Epithelial cell of prostate (primary cell): ENCODE measurements around the gene PTDSS2.
"Not testable (repeated sequence)": the region's sequence is repeated elsewhere in the genome, so short reads cannot be mapped to it uniquely, and the experiment has no call there.

Source experiments
- DNase-seq: peaks from one replicate; pipeline ENCODE4 v3.0.0-alpha.2; 2011; ENCODE audit warnings: low read depth, low spot score
- H3K27ac ChIP-seq: fragments of 450-650 bp; 2 replicates; pipeline ENCODE4 v1.5.1; 2017; ENCODE audit warnings: mild to moderate bottlenecking

PTDSS2 gene

DNA sequence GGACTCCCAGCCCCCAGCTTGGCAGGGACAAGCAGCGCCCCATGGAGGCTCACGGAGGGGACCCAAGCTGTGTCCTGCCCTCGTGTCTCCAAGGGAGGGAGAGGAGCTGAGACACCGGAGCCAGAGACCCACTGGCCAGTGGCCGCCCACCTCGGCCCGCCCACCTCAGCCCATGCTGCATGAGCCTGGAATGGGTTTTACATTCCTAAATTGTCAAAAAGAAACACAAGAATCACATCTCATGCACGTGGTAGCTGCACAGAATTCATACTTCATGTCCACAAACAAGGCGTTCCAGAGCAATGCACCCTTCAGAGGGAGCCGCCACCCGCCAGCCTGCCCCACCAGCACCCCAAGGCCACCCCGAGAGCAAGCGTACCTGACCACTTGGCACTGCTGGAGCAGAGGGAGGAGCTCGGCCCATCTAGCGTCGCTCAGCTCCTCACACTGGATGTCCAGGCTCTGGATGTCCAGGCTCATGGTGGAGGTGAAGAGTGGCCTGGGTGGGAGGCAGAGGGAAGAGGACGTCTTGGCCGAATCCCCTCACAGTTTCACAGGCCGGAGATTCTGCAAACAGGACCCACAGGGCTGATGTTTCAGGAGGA lies 51.7 kb downstream of the PTDSS2 start:
- no peak overlapping the region for H3K27ac ChIP-seq
- no peak for DNase-seq

DNA sequence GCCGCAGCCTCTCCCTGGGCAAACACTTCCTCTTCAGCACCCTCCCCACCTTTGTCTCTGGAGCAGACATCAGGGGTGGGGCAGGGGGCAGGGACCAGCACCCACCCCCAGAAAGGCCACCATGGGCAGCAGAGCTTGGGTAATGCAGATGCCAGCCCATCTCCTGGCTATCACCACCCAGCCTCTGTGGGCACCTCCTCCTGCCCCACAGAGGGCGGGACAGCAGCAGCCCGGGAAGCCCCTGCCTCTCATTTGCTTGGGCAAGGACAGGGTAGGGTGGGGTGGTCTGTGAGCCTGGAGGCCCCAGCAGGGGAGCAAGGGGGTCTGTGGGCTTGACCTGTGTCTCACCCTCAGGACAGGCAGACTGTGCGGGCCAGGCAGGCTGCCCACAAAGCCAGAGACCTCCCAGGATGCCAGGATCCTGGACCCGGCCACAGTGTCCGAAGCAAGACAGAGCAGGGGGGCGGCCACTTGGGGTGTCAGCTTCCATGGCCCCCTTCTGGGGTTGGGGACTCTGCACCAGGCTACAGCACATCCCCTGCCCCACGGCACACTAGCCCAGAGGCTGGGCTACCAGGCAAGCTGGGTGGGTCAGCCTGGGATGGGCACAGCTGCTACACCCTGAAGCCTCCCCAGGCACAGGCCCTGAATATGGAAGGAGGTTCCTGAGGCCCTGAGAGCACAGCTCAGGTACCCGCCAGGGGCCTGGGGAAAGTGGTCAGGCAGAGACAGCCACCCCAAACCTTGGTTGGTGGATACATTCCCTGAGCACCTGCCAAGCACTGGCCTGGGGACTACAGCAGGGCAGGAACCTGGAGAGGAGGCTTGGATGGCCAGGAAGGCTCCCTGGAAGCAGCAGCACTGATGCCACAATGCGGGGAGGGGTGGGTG lies 52.5 kb downstream of the PTDSS2 start:
- H3K27ac ChIP-seq = peak overlapping the region; percentile 100
- DNase-seq = no peak

DNA sequence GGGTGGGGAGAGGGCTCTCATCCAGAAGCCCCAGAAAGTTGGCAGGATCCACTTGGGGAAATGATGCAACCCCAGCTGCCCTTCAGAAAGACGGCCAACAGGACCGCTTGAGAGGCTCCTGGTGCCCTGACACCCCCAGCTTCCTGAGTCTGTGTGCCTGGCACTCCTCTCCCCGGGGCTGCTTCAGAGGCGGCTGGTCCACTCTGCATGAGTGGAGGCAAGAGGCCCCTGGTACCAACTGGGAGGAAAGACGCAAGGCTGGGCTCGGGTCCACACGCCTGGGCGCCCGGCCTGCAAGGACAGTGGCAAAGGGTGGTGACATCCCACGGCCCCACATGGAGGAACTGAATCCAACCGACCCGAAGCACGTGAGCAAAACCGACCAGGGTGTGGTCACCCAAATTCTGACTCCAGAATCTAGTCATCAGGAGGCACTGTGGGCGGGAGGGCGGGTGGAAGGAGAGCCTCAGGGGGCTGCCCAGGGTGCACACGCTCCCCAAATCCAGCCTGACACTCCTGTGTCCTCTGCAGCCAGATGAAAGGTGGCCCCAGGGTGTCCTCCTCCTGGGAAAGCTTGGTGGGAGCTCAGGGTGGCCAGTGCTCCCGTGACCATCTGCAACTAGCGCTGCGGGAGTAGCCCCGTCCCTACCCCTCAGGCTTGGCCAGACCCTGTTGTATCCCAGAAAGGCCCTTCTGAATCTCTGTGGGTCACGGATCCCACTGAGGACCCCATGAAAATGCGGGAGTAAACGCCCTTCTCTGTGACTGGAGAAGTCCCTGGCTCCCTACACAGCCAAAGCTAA lies 53.3 kb downstream of the PTDSS2 start:
- no peak for DNase-seq
- peak overlapping the region; percentile 100 for H3K27ac ChIP-seq

DNA sequence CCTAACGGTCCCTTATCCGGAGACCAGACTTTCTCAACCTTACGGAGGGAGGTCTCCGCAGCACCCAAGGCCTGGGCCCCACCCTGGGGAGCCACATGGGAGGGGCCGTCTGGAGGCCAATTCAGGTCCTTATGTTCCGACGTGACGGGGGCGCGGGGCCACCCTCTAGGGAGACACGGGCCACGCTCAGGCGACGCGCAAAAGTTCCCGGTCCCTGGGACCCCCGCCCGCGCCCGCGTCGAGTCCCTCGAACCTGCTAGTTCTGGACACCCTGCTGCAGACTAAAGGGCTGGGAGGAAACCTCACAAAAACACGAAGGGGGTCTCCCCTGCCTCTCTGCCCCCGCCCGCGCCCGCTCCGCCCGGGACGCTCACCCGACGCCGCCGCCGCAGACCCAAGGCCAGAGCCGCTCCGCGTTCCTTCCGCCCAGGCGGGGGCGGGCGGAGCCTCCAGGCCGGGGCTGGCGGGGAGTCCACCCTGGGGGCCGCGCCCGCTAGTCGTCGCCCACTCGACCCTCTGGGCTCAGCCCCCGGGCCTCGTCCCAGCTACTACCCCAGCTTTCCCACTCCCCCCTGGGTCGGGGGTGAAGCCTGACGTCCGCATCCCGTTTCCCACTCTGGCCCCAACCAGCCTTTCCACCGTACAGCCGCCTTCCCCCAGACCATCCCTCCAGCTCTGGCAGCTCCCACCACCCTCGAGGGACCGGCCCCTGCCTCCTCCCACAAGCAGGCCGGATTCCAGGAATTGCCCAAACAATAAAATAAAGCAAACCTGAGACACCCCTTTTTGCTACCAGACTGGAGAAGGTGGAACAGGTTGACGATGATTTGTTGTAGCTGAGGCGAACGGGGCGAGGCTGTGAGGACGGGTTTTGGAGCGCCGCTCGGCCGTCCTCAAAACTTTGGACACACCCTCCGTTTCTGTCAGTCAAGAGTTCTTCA lies 54.2 kb downstream of the PTDSS2 start:
- no peak for DNase-seq
- H3K27ac ChIP-seq = peak overlapping the region; percentile 100

DNA sequence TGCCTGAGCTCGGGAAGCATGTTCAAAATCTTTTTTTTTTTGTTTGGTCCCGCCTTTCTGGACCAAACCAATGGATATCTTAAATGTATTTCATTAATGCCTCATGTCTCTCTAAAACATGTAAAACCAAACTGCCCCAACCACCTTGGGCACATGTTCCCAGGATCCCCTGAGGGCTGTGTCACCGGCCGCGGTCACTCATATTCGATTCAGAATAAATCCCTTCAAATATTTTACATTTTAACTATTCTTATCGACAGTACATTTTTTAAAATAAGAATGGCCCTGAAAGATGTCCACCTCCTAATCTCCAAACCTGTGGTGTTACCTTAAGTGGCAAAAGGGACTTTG lies 54.9 kb downstream of the PTDSS2 start:
- H3K27ac ChIP-seq = peak overlapping the region; percentile 100
- no peak for DNase-seq

DNA sequence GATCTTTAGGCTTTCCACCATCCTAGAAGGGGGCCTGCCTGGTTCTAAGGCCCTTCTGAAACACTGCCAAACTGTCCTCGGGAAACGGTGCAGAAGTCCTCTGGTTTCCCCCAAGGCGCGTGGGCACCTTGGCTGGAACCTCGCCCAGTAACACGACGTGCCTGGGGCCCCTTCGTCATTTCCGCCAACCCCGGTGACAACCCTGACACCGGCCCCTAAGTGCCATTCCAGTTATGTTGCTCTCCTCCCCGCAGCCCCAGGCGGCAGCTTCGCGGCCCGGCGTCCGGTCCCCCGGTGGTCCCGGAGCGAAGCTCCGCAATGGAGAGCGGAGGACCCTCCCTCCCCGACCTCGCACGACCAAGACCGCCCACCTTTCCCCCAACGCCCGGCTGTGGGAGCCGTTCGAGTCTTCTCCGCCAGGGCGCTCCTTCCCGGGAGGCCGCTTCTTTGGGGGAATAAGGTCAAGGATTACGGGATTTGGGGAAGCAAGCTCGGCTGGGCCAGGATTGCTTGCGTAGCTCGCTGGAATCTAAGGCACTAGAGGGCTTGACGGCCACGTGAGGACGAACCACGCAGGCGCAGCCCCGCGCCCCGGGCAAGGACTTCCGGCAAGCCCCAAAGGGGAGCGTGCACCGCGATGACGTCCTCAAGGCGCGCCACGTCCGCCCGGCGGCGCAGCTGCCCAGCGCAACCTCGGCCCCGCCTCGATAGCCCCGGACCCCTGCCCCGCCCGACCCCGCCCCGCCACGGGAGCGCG lies 56.3 kb downstream of the PTDSS2 start:
- peak; percentile 90 for DNase-seq
- H3K27ac ChIP-seq = peak overlapping the region; percentile 100

DNA sequence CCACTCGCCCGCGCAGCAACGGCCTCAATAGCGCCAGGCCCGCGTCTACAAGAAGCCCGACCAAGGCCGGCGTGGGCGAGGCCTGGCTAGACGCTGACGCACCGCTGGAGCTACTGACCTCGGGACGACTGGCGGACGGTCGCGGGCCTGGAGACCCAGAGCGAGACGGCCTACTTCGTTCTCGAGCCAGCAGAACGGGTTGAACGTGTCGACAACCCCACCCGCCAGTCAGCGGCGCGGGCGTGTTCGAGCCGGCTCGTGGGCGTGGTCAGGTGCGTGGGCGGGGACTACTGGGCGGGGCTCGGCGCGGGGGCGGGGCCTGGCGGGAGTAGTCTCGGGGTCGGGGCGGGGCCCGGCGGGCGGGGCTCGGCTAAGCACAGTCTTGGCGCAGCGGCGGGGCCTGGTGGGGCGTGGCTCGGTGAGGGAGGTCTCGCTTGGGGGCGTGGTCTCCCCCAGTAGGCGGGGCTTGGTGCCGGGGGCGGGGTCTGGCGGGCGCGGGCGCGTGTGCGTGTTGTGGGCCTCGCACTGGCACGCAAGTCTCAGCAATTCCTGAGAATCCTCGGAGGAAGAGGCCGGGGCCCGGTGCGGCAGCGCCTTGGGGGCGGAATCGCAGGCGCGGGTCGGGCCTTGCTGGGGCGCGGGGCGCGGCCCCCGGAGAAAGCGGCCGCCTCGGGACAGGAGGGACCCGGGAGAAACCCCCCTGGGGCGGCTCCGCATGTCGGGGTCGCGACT lies 57.1 kb downstream of the PTDSS2 start, which contains the start of gene RNH1:
RNH1 (minus strand) TSS at position 248 of the 732 bp plus-strand sequence. CDS start 5,080 bp downstream, outside the sequence.
- DNase-seq = peak; percentile 82
- H3K27ac ChIP-seq = peak within 1 kb of the TSS; percentile 100

DNA sequence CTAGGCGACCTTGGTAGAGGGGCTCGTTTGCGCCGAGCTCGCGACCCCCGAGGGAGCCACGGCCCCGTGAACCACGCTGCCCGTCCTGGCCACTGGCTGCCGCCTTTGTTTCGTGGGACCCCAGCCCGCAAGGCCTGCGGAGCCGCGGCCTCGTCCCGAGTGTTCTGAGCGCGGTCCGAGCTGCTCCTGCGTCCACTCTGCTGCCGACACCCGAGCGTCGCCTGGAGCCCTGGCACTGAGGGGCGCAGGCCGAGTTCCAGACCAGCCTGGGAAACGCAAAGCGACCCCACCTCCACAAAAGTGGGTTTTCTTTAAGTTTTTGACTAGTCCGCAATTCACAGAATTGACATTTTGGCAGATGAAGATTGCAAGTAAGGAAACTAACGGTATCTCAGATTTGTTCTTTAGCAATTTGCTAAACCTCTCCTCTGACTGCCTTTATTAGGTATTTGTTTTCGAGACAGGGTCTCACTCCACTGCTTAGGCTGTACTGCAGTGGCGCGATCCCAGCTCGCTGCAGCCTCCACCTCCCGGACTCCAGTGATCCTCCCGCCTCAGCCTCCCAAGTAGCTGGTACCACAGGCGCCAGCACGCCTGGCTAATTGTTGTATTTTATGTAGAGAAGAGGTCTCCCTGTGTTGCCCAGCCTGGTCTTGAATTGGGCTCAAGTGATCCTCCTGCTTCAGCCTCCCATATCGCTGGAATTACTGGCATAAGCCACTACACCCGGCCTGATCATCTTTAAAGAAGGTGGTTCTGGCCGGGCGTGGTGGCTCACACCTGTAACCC lies 57.8 kb downstream of the PTDSS2 start:
- H3K27ac ChIP-seq = peak overlapping the region; percentile 100
- DNase-seq = no peak

DNA sequence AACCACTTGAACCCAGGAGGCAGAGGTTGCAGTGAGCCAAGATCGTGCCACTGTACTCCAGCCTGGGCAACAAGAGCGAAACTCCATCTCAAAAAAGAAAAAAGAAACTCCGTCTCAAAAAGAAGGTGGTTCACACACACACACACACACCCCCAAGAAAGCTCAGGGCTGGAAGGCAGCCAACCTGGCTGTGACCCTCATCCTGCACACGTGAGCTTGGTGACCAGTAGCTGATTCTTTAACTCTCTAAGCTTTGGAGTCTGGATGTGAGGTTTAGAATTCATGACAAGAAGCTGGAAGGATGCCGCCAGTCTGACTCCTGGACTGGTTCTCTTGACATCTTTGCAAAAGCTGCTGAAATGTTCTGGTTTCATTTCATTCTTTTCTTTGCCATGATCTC lies 58.9 kb downstream of the PTDSS2 start:
- no peak for DNase-seq
- H3K27ac ChIP-seq = no peak overlapping the region

DNA sequence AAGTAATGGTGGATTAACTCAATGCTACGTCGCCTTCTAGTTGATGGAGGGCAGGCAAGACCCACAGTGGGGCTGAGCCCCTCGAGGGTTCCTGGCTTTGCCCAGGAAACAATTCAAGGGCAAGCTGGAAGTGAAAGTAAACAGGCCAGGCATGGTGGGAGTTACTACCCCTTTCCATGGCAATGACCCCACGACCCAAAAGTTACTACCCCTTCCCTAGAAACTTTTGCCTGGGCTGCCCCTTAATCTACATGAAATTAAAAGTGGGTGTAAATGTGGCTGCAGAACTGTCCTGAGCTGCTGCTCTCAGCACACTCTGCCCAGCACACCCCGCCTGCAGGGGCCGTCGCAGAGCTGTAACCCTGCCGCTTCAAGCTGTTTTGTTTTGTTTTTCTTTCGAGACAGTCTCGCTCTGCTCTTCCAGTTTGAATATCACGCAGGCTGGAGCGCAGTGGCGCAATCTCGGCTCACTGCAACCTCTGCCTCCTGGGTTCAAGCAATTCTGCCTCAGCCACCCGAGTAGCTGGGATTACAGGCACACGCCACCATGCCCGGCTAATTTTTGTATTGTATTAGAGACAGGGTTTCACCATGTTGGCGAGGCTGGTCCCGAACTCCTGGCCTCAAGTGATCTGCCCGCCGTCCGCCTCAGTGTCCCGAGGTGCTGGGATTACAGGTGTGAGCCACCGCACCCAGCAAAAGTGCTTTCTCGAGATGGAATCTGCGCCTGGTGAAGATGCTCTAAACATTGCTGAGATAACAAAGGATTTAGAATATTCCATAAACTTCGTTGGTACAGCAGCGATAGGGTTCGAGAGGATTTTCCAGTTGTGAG lies 62.9 kb downstream of the PTDSS2 start:
- peak overlapping the region; percentile 100 for H3K27ac ChIP-seq
- no peak for DNase-seq

DNA sequence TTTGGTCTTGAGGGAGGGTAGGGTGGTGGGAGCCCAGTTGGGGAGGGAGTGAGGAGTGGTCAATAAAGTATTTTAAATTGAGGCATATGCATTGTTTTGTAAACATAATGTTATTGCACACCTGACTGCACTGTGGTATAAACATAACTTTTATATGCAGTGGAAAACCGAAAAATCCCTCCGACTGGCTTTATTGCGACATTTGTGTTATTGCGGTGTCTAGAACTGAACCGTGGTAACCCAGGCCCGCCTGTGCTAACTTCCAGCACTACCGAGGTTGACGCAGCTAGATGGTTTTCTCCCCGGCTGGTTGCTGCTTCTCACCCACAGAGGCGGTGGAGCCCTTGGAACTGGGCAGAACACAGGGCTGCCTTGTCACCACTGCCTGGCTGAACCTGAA lies 64.5 kb downstream of the PTDSS2 start:
- peak overlapping the region; percentile 100 for H3K27ac ChIP-seq
- no peak for DNase-seq

DNA sequence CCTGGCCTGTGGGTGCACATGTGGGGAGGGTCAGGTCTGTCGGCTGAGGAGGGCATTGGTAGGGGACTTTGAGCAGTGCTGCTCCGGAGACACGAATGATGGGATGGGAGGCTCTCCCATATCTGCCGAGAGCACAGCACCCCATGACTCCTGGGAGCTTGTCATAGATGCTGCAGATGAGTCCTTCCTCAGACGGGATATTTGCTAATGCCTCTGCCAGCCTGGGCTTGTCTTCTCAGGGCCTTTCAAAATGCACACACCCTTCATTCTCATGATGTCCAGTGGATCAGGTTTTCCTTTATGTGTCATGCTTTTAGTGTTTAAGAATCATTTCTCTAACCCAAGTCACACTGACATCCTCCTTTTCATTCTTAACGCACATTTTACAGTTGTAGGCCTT lies 65.1 kb downstream of the PTDSS2 start:
- peak; percentile 97 for DNase-seq
- peak overlapping the region; percentile 100 for H3K27ac ChIP-seq

DNA sequence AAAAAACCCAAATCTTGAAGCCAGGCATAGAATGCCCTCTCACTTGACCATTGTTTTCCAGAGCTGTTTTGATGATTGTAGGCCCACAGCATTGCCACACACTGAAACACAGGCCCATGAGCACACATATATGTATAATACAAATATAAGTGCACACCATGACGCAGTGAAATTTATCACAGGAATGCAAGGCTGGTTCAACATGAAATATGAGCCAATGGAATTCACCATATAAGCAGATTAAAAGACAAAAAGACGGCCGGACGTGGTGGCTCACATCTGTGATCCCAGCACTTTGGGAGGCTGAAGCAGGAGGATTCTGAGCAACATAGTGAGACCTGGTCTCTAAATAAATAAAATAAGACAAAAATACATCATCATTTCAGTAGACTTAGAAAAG lies 66.3 kb downstream of the PTDSS2 start:
- peak overlapping the region; percentile 100 for H3K27ac ChIP-seq

DNA sequence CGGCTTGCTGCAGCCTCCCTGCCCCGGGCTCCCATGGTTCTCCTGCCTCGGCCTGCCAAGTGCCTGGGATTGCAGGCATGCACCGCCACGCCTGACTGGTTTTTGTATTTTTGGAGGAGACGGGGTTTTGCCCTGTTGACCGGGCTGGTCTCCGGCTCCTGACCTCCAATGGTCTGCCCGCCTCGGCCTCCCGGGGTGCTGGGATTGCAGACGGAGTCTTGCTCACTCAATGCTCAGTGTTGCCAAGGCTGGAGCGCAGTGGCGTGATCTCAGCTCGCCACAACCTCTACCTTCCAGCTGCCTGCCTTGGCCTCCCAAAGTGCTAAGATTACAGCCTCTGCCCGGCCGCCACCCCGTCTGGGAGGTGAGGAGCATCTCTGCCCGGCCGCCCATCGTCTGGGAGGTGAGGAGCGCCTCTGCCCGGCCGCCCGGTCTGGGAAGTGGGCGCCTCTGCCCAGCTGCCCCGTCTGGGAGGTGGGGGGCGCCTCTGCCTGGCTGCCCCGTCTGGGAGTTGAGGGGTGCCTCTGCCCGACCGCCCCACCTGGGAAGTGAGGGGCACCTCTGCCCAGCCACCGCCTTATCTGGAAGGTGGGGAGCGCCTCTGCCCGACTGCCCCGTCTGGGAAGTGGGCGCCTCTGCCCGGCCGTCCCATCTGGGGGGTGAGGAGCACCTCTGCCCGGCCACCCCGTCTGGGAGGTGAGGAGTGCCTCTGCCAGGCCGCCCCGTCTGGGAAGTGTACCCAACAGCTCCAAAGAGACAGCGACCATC lies 67.0 kb downstream of the PTDSS2 start:
- peak overlapping the region; percentile 100 for H3K27ac ChIP-seq
- DNase-seq = not testable (repeated sequence)

More for the DNA sequence above, 66.3 kb downstream of the PTDSS2 start:
- DNase-seq = no peak

DNA sequence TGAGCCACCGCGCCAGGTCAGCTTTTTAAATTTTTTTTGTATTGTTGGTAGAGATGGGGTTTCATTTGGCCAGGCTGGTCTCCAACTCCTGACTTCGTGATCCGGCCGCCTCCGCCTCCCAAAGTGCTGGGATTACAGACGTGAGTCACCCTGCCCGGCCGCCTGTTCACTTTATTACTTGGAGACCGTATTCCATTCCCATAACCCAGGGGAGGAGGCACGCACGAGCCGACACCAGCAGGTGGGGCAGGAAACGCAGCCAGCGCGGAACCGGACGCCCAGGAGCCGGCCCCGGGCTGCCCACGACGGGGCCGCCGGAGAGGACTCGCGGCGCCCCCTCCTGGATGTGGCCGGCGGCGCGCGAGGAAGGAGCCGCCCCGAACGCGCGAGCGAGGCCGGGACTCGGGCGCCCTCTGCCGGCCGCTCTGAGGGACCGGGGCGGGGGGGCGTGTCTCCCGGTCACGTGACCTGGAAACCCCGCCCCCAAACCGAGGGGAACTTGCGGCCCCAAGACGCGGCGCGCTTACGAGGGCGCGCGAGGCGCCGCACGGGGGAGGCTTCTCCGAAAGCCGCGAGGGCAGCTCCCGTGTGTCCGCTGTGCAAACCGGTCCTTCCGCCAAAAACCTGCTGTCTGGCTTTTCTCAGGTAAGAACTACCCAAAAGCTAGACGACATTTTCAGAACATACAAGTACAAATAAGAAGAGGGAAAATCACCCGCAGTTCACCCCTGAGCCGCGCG lies 68.6 kb downstream of the PTDSS2 start:
- DNase-seq = peak; percentile 94
- H3K27ac ChIP-seq = peak overlapping the region; percentile 100
